HG03378 (cell line): ENCODE measurements around the gene MRFAP1.
A peak's percentile ranks its signal among the peaks of the same experiment; 100 is the strongest.
"Not testable (repeated sequence)": the region's sequence is repeated elsewhere in the genome, so short reads cannot be mapped to it uniquely, and the experiment has no call there.

Source experiments
- ATAC-seq: cut with Tn5 transposase; IDR thresholded peaks from one replicate; pipeline ENCODE4 v1.9.1; 2021; ENCODE audit warnings: mild to moderate bottlenecking, moderate library complexity; ENCODE audit not compliant: unreplicated experiment

Gene MRFAP1

GRCh38 chr4:6663596-6664393 lies 23.3 kb downstream of the MRFAP1 start:
- ATAC-seq: no peak

GRCh38 chr4:6665320-6665654 lies 24.8 kb downstream of the MRFAP1 start:
- ATAC-seq: no peak

- no peak for ATAC-seq
These were observed 27.9 kb downstream of the MRFAP1 start for GRCh38 chr4:6668391-6668790.

- ATAC-seq: no peak
These were observed 31.2 kb downstream of the MRFAP1 start for GRCh38 chr4:6671648-6672047.

GRCh38 chr4:6672131-6672530 lies 31.6 kb downstream of the MRFAP1 start:
- ATAC-seq: no peak

- ATAC-seq: not testable (repeated sequence)
These were observed 32.2 kb downstream of the MRFAP1 start for GRCh38 chr4:6672541-6673190.

GRCh38 chr4:6673191-6673659 lies 32.7 kb downstream of the MRFAP1 start:
- ATAC-seq: not testable (repeated sequence)

GRCh38 chr4:6673660-6674499 lies 33.4 kb downstream of the MRFAP1 start:
- peak; percentile 74 for ATAC-seq

GRCh38 chr4:6674500-6675149 lies 34.1 kb downstream of the MRFAP1 start:
- peak; percentile 49 for ATAC-seq

GRCh38 chr4:6676722-6677558 lies 36.5 kb downstream of the MRFAP1 start:
- ATAC-seq: no peak

- ATAC-seq: no peak
These were observed 40.0 kb downstream of the MRFAP1 start for GRCh38 chr4:6680372-6681034.

- ATAC-seq: no peak
These were observed 40.7 kb downstream of the MRFAP1 start for GRCh38 chr4:6681191-6681590.

- no peak for ATAC-seq
These were observed 42.5 kb downstream of the MRFAP1 start for GRCh38 chr4:6682862-6683590.

- no peak for ATAC-seq
These were observed 44.2 kb downstream of the MRFAP1 start for GRCh38 chr4:6684656-6685055.

- ATAC-seq: no peak
These were observed 45.8 kb downstream of the MRFAP1 start for GRCh38 chr4:6686104-6686787.

- no peak for ATAC-seq
These were observed 47.7 kb downstream of the MRFAP1 start for GRCh38 chr4:6687947-6688878.

GRCh38 chr4:6688879-6689505 lies 48.5 kb downstream of the MRFAP1 start:
- peak; percentile 71 for ATAC-seq
